ENCODE measurements around the gene C19orf25.

C19orf25 gene

DNA sequence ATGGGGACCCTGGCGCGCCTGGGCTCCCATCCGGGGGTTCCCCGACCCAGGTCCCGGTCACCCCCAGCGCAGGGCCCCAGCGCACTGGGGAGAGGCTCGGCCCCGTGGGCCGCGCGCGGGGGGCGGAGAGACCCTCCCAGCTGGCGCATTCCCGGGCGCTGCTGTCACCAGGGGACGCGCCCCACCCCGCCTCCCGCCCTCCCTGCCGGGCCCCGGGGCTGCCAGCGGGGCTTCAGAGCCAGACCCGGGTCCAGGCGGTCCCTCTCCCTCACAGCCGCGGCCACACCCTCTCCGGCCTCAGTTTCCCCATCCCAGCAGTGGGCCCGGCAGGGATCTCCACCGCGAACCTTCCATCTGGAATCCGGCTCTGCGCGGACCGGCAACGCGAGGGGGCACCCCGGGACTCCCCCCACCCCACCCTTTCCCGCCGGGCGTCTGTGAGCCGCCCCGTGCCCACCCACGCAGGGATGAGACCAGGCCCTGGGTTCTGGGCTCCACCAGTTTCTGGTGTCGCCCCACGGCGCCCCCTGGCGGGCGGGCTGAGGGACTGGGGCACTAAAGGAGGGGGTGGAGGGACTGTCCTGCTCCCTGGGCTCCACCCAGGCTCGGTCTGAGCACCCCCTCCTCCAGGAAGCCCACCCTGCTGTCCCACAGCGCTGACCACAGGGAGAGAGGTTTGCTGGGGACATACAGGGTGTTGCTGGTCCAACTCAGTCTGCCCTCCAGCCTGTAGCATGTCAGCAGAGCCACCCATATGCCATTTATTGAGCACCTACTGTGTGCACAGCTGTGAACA is 34.7 kb upstream of the C19orf25 start:
- no peaks in the 10 kb centered on the region for H3K9me3 ChIP-seq (ENCODE audit: insufficient read depth, low read length, severe bottlenecking)
- H3K27me3 ChIP-seq (ENCODE audit: insufficient read depth, low read length, poor library complexity), result no peaks in the 10 kb centered on the region
- H4K20me1 ChIP-seq (ENCODE audit: insufficient read depth, low read length), result no peaks in the 10 kb centered on the region; the same call in 1 of the 2 replicates
- no peaks in the 10 kb centered on the region for H3K36me3 ChIP-seq (ENCODE audit: insufficient read depth, low read length)
- H3K27ac ChIP-seq (ENCODE audit: low read length), result no peak overlapping the region
- peak; percentile 47 for DNase-seq
- TF ChIP-seq EZH2 (IDR thresholded peaks at IDR 0.05; ENCODE audit: borderline replicate concordance, low read depth, low read length, severe bottlenecking) (no peak), CTCF (IDR thresholded peaks at IDR 0.05; ENCODE audit: borderline replicate concordance, extremely low read depth, low read length, poor library complexity, severe bottlenecking) (peak; percentile 64)
- ATAC-seq (ENCODE audit: insufficient read depth, low read depth), result peak; percentile 72
- no peak overlapping the region for H2AFZ ChIP-seq (ENCODE audit: low read depth, low read length)
- H3K4me3 ChIP-seq (ENCODE audit: low read depth in 1 of 2, low read length in 2 of 2), result no peak overlapping the region
- H3K4me2 ChIP-seq (ENCODE audit: insufficient read depth, low read length), result no peak overlapping the region
- H3K9ac ChIP-seq (ENCODE audit: low read depth, low read length), result no peak overlapping the region
- H3K79me2 ChIP-seq (ENCODE audit: insufficient read depth, low read length), result no peaks in the 10 kb centered on the region
- H3K4me1 ChIP-seq (ENCODE audit: insufficient read depth, low read length), result no peaks in the 10 kb centered on the region

GRCh38 chr19:1512671-1513498 is 33.9 kb upstream of the C19orf25 start, which contains the start of gene ADAMTSL5:
TSS of gene ADAMTSL5 (minus strand) at chr19:1513019. CDS start at chr19:1510943, 2,076 bp downstream.
- H3K27me3 ChIP-seq (ENCODE audit: insufficient read depth, low read length, poor library complexity), result no peaks in the 10 kb centered on the region
- no peaks in the 10 kb centered on the region for H3K79me2 ChIP-seq (ENCODE audit: insufficient read depth, low read length)
- no peak within 1 kb of the TSS for H3K9ac ChIP-seq (ENCODE audit: low read depth, low read length)
- no peaks in the 10 kb centered on the region for H3K36me3 ChIP-seq (ENCODE audit: insufficient read depth, low read length)
- no peaks in the 10 kb centered on the region for H3K9me3 ChIP-seq (ENCODE audit: insufficient read depth, low read length, severe bottlenecking)
- no peak within 1 kb of the TSS for H3K27ac ChIP-seq (ENCODE audit: low read length)
- H2AFZ ChIP-seq (ENCODE audit: low read depth, low read length), result no peak within 1 kb of the TSS
- no peak for TF ChIP-seq EZH2 (IDR thresholded peaks at IDR 0.05; ENCODE audit: borderline replicate concordance, low read depth, low read length, severe bottlenecking)
- ATAC-seq (ENCODE audit: insufficient read depth, low read depth), result no peak
- DNase-seq, result no peak
- H3K4me1 ChIP-seq (ENCODE audit: insufficient read depth, low read length), result no peaks in the 10 kb centered on the region
- no peak within 1 kb of the TSS for H3K4me3 ChIP-seq (ENCODE audit: low read depth in 1 of 2, low read length in 2 of 2)
- H4K20me1 ChIP-seq (ENCODE audit: insufficient read depth, low read length), result no peaks in the 10 kb centered on the region; the same call in 1 of the 2 replicates
- no peak within 1 kb of the TSS for H3K4me2 ChIP-seq (ENCODE audit: insufficient read depth, low read length)

DNA sequence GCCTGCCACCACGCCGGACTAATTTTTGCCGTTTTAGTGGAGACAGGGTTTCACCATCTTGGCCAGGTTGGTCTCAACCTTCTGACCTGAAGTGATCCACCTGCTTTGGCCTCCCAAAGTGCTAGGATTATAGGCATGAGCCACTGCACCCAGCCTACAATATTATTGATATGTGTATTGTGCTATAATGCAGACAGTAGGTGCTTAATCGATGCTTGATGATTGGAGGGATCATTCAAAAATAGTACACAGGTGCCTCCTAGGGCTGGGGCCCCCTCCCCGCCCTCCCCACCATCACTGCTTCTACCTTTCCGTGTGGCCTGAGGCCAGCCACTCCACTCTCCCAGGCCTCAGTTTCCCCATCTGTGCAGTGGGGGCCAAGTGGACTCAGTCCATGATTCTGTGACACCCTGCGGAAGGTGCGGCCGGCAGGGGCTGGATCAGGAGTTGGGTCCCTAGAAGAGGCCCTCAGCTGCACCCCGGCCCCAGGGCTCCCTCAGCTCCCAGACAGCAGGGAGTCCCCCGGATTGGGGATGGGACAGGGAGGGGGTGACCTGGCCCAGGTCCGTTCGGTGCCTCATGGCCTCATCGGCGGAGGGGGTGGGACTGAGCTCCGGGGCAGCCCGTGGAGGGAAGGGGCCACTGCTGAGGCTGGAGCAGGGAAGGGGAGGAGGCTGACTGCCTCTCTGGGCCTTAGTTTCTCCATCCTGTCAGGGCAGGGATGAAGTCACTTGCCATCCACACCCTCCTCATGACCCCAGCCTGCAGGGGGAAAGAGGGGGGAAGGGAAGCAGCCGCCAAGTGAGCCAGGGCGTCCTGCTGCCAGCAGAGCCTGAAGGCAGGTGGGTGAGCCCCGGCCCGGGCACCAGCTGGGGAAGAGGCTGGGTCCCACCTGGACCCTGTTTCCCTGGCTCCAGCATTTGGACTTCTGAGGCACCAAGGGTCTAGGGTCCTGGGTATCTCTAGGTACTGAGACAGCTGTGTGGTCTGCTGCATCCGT is 32.6 kb upstream of the C19orf25 start:
- Histone ChIP-seq H4K20me1 (ENCODE audit: insufficient read depth, low read length) (no peaks in the 10 kb centered on the region; the same call in 1 of the 2 replicates), H3K9ac (ENCODE audit: low read depth, low read length) (no peak overlapping the region), H3K4me3 (ENCODE audit: low read depth in 1 of 2, low read length in 2 of 2) (no peak overlapping the region), H3K79me2 (ENCODE audit: insufficient read depth, low read length) (no peaks in the 10 kb centered on the region), H3K4me1 (ENCODE audit: insufficient read depth, low read length) (no peaks in the 10 kb centered on the region), H3K36me3 (ENCODE audit: insufficient read depth, low read length) (no peaks in the 10 kb centered on the region), H3K27ac (ENCODE audit: low read length) (no peak overlapping the region), H3K4me2 (ENCODE audit: insufficient read depth, low read length) (no peak overlapping the region), H3K9me3 (ENCODE audit: insufficient read depth, low read length, severe bottlenecking) (no peaks in the 10 kb centered on the region), H3K27me3 (ENCODE audit: insufficient read depth, low read length, poor library complexity) (no peaks in the 10 kb centered on the region), H2AFZ (ENCODE audit: low read depth, low read length) (no peak overlapping the region)
- DNase-seq (peak; percentile 16), ATAC-seq (ENCODE audit: insufficient read depth, low read depth) (no peak)
- TF ChIP-seq EZH2 (IDR thresholded peaks at IDR 0.05; ENCODE audit: borderline replicate concordance, low read depth, low read length, severe bottlenecking) (no peak), CTCF (IDR thresholded peaks at IDR 0.05; ENCODE audit: borderline replicate concordance, extremely low read depth, low read length, poor library complexity, severe bottlenecking) (no peak)
